GM21786 (cell line): ENCODE results near the gene CLTCL1.

ENCODE experiments used
- ATAC-seq: cut with Tn5 transposase; IDR thresholded peaks from one replicate; pipeline ENCODE4 v1.9.1; 2021; ENCODE audit not compliant: unreplicated experiment

The CLTCL1 gene

GRCh38 chr22:19151329-19152191 lies 140.0 kb downstream of the CLTCL1 start:
- no peak for ATAC-seq

- no peak for ATAC-seq
These were observed 140.8 kb downstream of the CLTCL1 start for GRCh38 chr22:19150482-19151328.

GRCh38 chr22:19149991-19150390 lies 141.5 kb downstream of the CLTCL1 start, which contains the start of gene GSC2:
Gene GSC2, minus strand, starts transcription at chr22:19150292. Its CDS starts 9 bp downstream, at chr22:19150283.
- no peak for ATAC-seq

- ATAC-seq: no peak
These were observed 142.3 kb downstream of the CLTCL1 start for GRCh38 chr22:19149047-19149883.

DNA sequence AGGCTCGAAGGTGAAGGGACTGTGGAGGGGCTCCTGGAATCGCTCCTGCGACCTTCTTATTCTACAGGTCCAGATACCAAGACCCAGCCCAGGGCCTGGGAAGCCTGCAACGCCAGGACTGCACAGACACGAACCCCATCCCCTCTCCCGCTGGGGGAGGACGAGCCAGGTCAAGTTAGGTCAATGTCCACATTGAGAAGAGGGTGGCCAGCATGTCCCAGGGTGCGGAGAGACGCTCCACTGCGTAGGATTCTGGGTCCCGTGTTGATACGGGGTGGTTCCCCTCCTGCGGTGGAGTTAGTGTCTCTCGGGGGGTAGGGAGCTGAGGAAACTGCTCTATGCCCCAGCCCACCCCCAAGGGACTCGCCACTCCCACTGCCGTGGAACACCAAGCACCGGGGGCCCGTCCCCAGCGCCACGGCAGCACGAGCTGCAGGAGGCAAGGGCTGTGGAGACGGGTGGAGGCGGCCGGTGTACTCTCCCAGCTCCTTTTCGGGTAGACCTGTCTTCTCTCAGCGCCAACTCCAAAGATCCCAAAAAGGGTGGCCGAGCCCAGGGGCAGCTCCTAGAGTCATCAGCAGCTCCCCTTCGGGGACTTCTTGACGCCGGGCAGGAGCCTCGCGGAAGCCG lies 143.0 kb downstream of the CLTCL1 start:
- no peak for ATAC-seq

DNA sequence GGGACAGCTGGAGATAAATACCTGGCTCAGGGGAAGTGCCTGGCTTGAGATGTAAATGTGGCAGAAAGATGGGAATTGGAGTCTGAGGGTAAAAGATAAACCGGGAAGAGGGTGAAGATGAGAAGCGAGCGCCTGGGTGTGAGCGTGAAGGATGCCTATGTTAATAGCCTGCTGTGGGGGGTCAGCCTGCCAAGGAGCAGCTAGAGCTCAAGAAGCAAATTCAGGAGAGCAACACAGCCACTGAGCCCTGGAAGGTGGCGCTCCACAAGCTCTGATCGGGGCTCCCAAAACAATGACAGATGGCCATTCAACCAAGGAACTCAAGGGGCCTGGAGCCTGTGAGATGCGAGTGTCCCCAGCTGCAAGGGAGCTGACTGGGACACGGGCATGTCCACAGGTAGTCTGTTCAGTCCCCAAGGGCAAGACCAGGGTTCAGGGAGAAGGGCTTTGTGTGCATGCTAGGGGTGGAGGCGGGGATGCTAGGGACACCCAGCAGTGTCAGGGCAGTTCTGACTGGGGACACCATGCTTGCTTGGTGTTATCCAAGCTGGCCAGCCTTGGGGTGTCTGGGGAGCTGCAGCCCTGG lies 144.2 kb downstream of the CLTCL1 start:
- no peak for ATAC-seq

GRCh38 chr22:19146215-19146968 lies 145.1 kb downstream of the CLTCL1 start:
- no peak for ATAC-seq

DNA sequence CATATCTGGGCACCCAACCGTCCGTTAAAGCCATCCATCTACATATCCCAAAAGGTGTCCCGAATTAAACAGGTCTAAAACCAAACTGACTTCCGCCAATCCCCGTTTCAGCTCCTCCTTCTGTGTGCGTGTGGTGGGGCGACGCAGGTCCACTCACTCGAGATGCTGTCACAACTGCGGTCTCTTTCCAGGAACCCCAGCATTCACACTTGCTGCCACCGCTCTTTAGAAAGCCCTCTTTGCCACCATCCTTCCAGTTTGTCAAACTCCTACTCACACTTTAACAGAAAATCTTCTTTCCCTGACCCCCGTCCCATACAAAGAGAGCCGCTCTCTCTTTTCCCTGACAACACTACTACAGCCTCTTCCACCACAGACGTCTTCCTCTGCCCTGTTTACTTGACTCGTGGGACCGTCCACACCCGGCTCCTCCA lies 147.5 kb downstream of the CLTCL1 start:
- no peak for ATAC-seq

GRCh38 chr22:19143212-19143611 lies 148.3 kb downstream of the CLTCL1 start:
- ATAC-seq: no peak

DNA sequence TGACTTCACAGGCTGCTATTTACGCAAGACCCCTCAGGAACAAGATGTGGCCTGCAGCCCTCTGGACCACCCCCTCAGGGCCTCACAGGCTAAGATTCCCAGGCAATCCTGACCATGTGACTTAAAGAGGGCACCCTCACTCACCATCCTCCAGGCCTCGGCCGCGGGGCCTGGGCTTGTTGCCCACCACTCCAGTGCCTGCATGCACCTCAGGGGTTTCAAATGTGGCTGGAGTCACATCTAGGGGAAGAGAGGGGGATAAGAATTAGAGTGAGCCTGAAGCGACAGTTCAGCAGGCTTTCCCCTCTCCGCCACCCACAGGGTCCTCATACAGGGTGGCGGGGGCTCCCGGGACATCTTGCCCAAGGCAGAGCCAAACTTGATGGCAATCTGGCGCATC lies 149.1 kb downstream of the CLTCL1 start:
- no peak for ATAC-seq

DNA sequence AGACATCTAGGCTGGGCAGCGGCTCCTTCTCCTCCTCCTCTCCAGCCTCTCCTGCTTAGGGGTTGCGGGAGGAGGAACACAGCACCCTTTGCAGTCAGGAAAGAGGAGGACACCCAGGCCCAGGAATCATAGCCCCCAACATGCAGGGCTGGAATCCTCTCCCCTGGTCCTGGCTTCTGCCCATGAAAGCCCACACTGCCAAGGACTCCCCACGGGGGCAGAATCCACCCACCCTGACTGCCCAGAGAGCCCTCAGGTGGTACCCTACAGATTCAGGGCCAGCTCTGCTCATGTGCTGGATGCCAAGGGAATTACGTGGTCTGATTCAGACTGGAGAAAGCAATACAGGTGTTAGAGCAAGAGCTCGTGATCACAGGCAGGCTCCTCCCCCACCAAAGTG lies 151.5 kb downstream of the CLTCL1 start:
- ATAC-seq: no peak

DNA sequence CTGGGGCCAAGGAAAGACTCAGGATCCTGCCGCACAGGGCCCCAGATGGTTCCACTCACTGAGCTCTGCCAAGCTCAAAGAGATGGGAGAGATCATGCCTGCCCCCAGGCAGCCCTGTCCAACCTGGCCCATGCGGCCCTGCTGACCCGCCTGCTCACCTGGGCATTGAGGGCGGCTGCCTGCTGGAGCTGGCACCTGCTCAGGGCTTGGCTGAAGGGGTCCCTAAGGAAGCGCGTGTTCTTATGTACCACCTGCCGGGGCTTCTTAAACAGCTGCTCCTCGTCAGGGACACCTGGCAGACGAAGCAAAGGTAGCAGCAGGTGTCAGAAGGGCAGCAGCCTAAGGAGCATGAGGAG lies 152.5 kb downstream of the CLTCL1 start:
- no peak for ATAC-seq

- no peak for ATAC-seq
These were observed 153.1 kb downstream of the CLTCL1 start for GRCh38 chr22:19138217-19139000.

DNA sequence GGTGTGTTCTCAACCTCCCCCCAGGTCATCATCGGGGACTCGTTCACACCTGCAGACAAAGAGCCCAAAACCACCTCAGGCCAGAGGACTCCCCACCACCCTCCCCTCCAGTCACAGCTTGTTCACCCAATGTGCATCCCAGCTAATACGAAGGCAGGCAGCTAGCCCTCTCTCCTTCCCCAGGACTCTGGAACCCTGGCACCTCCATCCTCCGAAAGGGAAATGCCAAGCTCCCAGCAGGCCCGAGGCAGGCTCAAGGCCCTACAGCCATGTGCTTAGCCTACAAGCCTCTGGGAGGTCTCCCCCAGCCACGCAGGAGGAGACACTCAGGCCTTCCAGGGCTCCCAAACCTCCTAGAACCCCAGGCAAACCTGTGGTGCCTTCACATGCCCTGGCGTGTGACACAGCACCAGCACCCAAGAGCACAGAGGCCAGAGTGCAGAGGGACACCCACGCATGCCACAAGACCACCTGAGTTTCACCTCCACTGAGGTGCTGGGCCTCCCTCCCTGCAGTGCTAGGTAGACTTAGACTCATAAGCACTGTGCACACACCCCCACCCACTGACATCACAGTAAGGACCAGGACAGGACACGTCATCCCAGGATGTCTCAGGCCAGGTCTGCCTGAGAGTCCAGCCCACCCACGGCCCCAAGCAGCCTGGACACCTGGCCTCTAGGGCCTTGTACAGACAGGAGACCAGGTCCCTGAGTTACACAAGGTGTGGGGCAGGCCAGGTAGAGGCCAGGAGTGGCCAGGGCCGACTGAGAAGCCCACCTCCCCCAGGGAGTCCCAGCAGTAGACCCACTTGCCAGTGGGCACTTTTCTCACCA lies 153.9 kb downstream of the CLTCL1 start:
- no peak for ATAC-seq

DNA sequence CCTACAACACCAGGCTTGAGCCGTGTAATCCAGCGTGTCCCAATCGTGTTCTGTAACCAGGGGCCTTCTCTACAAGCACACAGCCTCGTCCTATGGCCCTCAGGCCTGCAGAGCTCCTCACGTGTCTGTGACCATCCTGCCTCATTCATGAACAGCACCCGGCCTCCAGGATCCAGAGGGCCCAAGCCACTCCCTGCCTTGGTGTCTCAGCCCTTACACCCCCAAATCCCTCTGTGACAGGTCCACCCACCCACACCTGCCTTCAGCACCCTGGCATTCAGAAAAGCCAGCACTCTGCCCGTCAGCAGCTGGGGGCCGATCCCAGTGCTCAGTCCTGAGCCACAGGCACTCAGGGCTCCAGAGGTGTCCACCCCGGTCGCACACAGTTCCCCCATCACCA lies 154.6 kb downstream of the CLTCL1 start:
- no peak for ATAC-seq

GRCh38 chr22:19134874-19135273 lies 156.6 kb downstream of the CLTCL1 start:
- no peak for ATAC-seq

DNA sequence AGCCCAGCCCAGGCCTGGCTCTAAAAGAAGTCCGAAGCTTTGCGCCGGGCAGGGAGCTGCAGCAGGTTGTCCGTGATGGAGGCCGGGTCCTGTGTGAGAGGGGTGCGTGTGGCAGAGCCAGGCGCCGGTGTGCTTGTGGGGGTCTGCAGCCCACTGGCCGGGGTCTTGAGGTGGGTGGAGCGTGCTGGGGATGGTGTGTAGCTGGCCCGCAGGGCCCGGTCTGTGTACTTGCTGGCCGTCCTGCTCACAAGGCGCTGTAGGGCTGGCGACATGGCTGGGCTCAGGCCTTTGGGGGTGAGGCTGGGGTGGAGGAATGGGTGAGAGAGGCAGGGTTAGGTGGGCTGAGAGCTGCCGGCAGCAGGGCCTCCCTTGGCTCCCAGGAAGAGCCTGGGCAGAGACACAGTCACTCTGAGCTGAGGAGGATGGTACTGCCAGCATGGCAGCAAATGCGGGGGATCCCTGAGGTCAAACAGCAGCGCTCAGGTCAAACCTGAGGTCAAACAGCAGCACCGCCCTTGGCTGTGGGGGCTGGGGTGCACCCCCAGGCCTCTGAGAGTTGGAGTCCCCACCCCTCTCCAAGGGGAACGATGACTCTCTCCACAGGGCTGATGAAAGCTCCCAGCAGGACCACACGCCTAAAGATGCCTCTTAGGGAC lies 157.2 kb downstream of the CLTCL1 start:
- ATAC-seq: no peak
